GM12873 (cell line): Measurements from ENCODE around the gene KLF17.

Experiments
- CTCF ChIP-seq: IDR thresholded peaks from 2 replicates; pipeline ENCODE4 v1.5.1; 2012; ENCODE audit warnings: low read depth, mild to moderate bottlenecking, moderate library complexity, low read length, control low read depth; ENCODE audit not compliant: insufficient read depth; ENCODE audit errors: missing control alignments

Gene KLF17, protein sequence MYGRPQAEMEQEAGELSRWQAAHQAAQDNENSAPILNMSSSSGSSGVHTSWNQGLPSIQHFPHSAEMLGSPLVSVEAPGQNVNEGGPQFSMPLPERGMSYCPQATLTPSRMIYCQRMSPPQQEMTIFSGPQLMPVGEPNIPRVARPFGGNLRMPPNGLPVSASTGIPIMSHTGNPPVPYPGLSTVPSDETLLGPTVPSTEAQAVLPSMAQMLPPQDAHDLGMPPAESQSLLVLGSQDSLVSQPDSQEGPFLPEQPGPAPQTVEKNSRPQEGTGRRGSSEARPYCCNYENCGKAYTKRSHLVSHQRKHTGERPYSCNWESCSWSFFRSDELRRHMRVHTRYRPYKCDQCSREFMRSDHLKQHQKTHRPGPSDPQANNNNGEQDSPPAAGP

DNA sequence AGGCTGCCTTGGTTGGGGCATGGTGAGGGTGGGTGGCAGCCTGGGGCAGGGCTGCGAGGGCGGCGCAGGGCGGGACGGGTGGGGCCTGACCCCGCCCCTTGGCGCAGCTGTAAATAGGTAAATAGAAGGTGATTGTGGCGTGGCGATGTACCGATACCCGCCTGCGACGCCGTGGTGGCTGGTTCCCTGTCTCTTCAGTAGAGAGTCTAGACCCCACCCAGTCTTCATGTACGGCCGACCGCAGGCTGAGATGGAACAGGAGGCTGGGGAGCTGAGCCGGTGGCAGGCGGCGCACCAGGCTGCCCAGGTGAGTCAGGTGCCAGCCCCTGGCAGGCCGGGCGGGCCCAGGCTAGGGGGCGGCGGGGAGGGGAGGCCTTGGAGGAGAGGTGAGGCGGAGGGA, at the start of gene KLF17:
KLF17 (plus strand) TSS at position 140 of the 400 bp plus-strand sequence; CDS start at position 227, 87 bp downstream.
- TF ChIP-seq CTCF: no peak

- no peak for TF ChIP-seq CTCF
Observed at GRCh38 chr1:44071461-44071860, 47.2 kb upstream of the KLF17 start.

GRCh38 chr1:44072204-44072603, 46.4 kb upstream of the KLF17 start:
- no peak for TF ChIP-seq CTCF

DNA sequence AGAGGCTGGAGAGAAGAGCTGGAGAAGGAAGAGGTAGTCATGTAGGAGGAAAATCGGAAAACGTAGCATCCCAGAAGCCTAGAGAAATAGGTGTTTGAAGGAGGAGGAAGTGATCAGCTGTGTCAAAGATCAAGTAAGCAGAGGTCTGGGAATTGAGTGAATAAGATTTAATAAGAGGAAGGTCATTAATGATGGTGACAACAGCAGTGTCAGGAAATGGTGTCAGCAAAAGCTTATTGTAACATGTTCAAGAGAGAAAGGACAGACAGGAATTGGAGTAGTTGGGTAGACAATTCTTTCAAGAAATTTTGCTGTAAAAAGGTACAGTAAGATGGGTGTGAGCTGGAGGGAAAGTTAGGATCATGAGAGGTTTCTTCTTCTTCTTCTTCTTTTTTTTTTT, 45.8 kb upstream of the KLF17 start:
- no peak for TF ChIP-seq CTCF

DNA sequence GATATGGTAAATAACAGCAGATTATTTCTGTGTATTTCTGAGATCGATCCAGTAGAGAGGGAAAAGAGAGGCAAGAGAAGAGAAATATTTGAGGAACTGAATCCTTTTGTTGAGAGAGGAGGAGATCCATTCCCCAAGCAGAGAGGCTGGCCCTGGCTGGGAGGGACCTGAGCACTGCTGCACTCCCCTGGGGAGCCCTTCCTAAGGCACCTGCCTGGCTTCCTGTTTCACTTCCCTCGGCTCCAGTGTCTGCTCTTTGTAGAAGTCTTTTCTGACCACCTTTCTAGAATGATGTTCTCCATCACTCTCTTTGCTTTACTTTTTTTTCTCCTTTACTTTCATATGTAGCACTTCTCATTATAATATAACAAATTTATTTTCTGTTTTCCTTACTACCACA, 45.1 kb upstream of the KLF17 start:
- no peak for TF ChIP-seq CTCF

- no peak for TF ChIP-seq CTCF
Observed at GRCh38 chr1:44074415-44074814, 44.2 kb upstream of the KLF17 start.

DNA sequence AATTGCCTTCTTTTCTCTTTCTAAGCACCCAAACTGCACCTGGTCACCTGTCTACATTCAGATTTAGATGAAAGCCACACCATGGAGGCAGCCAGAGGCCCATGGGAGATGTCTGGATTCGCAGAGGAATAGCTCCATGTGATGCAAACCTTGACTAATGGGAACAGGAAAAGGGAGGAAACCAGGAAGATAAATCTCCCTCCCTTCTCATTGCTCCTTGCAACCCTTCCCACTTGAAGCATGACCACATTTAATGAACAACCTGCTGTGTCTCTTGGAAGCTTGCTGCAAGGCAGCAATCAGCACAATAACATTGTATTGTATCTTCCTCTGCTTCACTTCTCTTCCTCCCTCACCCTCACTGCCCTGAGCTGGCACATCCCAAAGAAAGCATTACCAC, 42.6 kb upstream of the KLF17 start:
- no peak for TF ChIP-seq CTCF
